Measurements from ENCODE around the gene IL17REL.
A peak's percentile ranks its signal among the peaks of the same experiment; 100 is the strongest.

The IL17REL gene

GRCh38 chr22:49965091-49966040, 47.2 kb downstream of the IL17REL start:
- peak overlapping the region; percentile 90 for H3K4me3 Mint-ChIP-seq
- H3K27ac Mint-ChIP-seq = no peak overlapping the region
- peaks cover 93% of the 10 kb centered on the region for H3K36me3 Mint-ChIP-seq
- peaks cover 46% of the 10 kb centered on the region for H3K4me1 Mint-ChIP-seq
- no peak for DNase-seq (ENCODE audit: low spot score in 2 of 2)
- H3K9me3 Mint-ChIP-seq = no peaks in the 10 kb centered on the region
- no peak for ATAC-seq

GRCh38 chr22:49964136-49965090, 48.2 kb downstream of the IL17REL start:
- H3K36me3 Mint-ChIP-seq = peaks cover 84% of the 10 kb centered on the region
- DNase-seq (ENCODE audit: low spot score in 2 of 2) (no peak), ATAC-seq (no peak)
- peaks cover 40% of the 10 kb centered on the region for H3K4me1 Mint-ChIP-seq
- H3K27ac Mint-ChIP-seq = no peak overlapping the region
- no peaks in the 10 kb centered on the region for H3K9me3 Mint-ChIP-seq
- H3K4me3 Mint-ChIP-seq = peak overlapping the region; percentile 90

GRCh38 chr22:49963647-49964026, 48.9 kb downstream of the IL17REL start:
- ATAC-seq = no peak
- peaks cover 76% of the 10 kb centered on the region for H3K36me3 Mint-ChIP-seq
- no peak overlapping the region for H3K27ac Mint-ChIP-seq
- H3K9me3 Mint-ChIP-seq = no peaks in the 10 kb centered on the region
- peak overlapping the region; percentile 90 for H3K4me3 Mint-ChIP-seq
- H3K4me1 Mint-ChIP-seq = peaks cover 45% of the 10 kb centered on the region
- DNase-seq (ENCODE audit: low spot score in 2 of 2) = no peak

GRCh38 chr22:49962751-49963646, 49.6 kb downstream of the IL17REL start:
- peaks cover 43% of the 10 kb centered on the region for H3K4me1 Mint-ChIP-seq
- peaks cover 69% of the 10 kb centered on the region for H3K36me3 Mint-ChIP-seq
- no peak for ATAC-seq
- H3K4me3 Mint-ChIP-seq = peak overlapping the region; percentile 90
- no peaks in the 10 kb centered on the region for H3K9me3 Mint-ChIP-seq
- no peak for DNase-seq (ENCODE audit: low spot score in 2 of 2)
- no peak overlapping the region for H3K27ac Mint-ChIP-seq

GRCh38 chr22:49962012-49962750, 50.4 kb downstream of the IL17REL start:
- Mint-ChIP-seq H3K4me3 (peak overlapping the region; percentile 90), H3K36me3 (peaks cover 61% of the 10 kb centered on the region), H3K27ac (no peak overlapping the region), H3K4me1 (peaks cover 34% of the 10 kb centered on the region), H3K9me3 (no peaks in the 10 kb centered on the region)
- peak; percentile 72 to 87 for DNase-seq (ENCODE audit: low spot score in 2 of 2)
- peak; percentile 53 for ATAC-seq

- ATAC-seq (peak; percentile 1), DNase-seq (ENCODE audit: low spot score in 2 of 2) (no peak)
- Mint-ChIP-seq H3K27ac (no peak overlapping the region), H3K9me3 (no peaks in the 10 kb centered on the region), H3K36me3 (peaks cover 56% of the 10 kb centered on the region), H3K4me3 (peak overlapping the region; percentile 90), H3K4me1 (peaks cover 34% of the 10 kb centered on the region)
These were observed 51.0 kb downstream of the IL17REL start for GRCh38 chr22:49961601-49962011.

- H3K4me1 Mint-ChIP-seq = peaks cover 30% of the 10 kb centered on the region
- DNase-seq (ENCODE audit: low spot score in 2 of 2) = peak in 1 of 2 donors; percentile 78
- H3K4me3 Mint-ChIP-seq = peak overlapping the region; percentile 90
- H3K9me3 Mint-ChIP-seq = no peaks in the 10 kb centered on the region
- ATAC-seq = no peak
- peaks cover 50% of the 10 kb centered on the region for H3K36me3 Mint-ChIP-seq
- no peak overlapping the region for H3K27ac Mint-ChIP-seq
These were observed 51.5 kb downstream of the IL17REL start for GRCh38 chr22:49961005-49961600.

GRCh38 chr22:49960159-49961004, 52.2 kb downstream of the IL17REL start, which contains the start of gene PIM3:
Gene PIM3, plus strand, starts transcription at chr22:49960772. Its CDS starts 176 bp downstream, at chr22:49960948.
- peak within 1 kb of the TSS; percentile 90 for H3K27ac Mint-ChIP-seq
- H3K4me1 Mint-ChIP-seq = peaks cover 27% of the 10 kb centered on the region
- H3K9me3 Mint-ChIP-seq = no peaks in the 10 kb centered on the region
- DNase-seq (ENCODE audit: low spot score in 2 of 2) (peak; percentile 91 to 94), ATAC-seq (peak; percentile 76)
- peak within 1 kb of the TSS; percentile 90 for H3K4me3 Mint-ChIP-seq
- peaks cover 43% of the 10 kb centered on the region for H3K36me3 Mint-ChIP-seq

GRCh38 chr22:49959782-49960158, 52.8 kb downstream of the IL17REL start:
- peaks cover 37% of the 10 kb centered on the region for H3K36me3 Mint-ChIP-seq
- DNase-seq (ENCODE audit: low spot score in 2 of 2) (peak in 1 of 2 donors; percentile 81), ATAC-seq (peak; percentile 11)
- peak overlapping the region; percentile 90 for H3K27ac Mint-ChIP-seq
- peak overlapping the region; percentile 79 for H3K4me3 Mint-ChIP-seq
- no peaks in the 10 kb centered on the region for H3K9me3 Mint-ChIP-seq
- H3K4me1 Mint-ChIP-seq = peaks cover 25% of the 10 kb centered on the region

GRCh38 chr22:49958931-49959781, 53.4 kb downstream of the IL17REL start:
- Mint-ChIP-seq H3K4me3 (peak overlapping the region; percentile 79), H3K36me3 (peaks cover 31% of the 10 kb centered on the region)
- DNase-seq (ENCODE audit: low spot score in 2 of 2) = no peak

GRCh38 chr22:49958366-49958921, 54.1 kb downstream of the IL17REL start:
- ATAC-seq = no peak
- Mint-ChIP-seq H3K9me3 (no peaks in the 10 kb centered on the region), H3K4me1 (peaks cover 12% of the 10 kb centered on the region), H3K27ac (peak overlapping the region; percentile 90), H3K36me3 (peaks cover 24% of the 10 kb centered on the region), H3K4me3 (peak overlapping the region; percentile 79)
- DNase-seq (ENCODE audit: low spot score in 2 of 2) = no peak

More at GRCh38 chr22:49958931-49959781, 53.4 kb downstream of the IL17REL start:
- no peaks in the 10 kb centered on the region for H3K9me3 Mint-ChIP-seq
- ATAC-seq = no peak
- H3K27ac Mint-ChIP-seq = peak overlapping the region; percentile 90
- peaks cover 19% of the 10 kb centered on the region for H3K4me1 Mint-ChIP-seq

- H3K4me3 Mint-ChIP-seq = peak overlapping the region; percentile 79
- H3K36me3 Mint-ChIP-seq = peaks cover 18% of the 10 kb centered on the region
- peak overlapping the region; percentile 90 for H3K27ac Mint-ChIP-seq
These were observed 54.7 kb downstream of the IL17REL start for GRCh38 chr22:49957826-49958365.

More at GRCh38 chr22:49957826-49958365, 54.7 kb downstream of the IL17REL start:
- ATAC-seq (no peak), DNase-seq (ENCODE audit: low spot score in 2 of 2) (no peak)
- peaks cover 11% of the 10 kb centered on the region for H3K4me1 Mint-ChIP-seq
- no peaks in the 10 kb centered on the region for H3K9me3 Mint-ChIP-seq

Measured in stimulated activated effector memory CD8-positive, alpha-beta T cell treated with anti-CD3 and anti-CD28 coated beads, Interleukin-12 subunit alpha, Interleukin-12 subunit beta, amount 100 ng/mL, for 72 hours (primary cell).